ENCODE measurements around the gene CSF3R.

DNA sequence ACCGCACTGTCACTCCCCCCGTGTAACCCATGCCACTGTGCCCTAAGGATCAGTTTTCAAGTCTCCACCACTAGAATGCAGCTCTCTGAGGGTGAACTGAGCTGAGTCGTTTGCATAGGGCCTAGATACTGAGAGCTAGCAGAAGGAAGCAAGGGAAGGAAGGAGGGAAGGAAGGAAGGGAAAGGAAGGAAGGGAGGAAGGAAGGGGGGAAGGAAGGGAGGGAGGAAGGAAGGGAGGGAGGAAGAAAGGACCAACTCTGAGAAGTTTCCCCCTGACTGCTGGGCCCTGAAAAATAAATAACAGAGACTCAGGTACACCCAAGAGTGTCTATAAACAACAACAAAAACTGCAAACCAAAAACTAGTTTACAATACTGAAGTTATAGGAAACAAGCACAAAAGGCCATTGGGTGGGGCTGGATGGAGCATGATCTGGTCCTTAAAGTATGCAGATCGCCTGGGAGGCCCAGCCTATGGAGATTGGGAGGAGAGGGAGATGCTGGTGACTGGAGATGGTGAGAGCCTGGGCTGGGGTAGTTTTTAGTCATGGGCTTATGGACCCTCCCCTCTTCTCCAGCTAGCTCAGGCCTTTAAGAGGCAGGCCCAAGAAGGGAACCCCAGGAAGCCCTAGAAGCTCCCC, 16.9 kb downstream of the CSF3R start:
- TF ChIP-seq POLR2A (IDR thresholded peaks at IDR 0.05; ENCODE audit: low read depth) (no peak), EP300 (IDR thresholded peaks at IDR 0.05) (no peak)
- TF ChIP-seq, protein P1, sequence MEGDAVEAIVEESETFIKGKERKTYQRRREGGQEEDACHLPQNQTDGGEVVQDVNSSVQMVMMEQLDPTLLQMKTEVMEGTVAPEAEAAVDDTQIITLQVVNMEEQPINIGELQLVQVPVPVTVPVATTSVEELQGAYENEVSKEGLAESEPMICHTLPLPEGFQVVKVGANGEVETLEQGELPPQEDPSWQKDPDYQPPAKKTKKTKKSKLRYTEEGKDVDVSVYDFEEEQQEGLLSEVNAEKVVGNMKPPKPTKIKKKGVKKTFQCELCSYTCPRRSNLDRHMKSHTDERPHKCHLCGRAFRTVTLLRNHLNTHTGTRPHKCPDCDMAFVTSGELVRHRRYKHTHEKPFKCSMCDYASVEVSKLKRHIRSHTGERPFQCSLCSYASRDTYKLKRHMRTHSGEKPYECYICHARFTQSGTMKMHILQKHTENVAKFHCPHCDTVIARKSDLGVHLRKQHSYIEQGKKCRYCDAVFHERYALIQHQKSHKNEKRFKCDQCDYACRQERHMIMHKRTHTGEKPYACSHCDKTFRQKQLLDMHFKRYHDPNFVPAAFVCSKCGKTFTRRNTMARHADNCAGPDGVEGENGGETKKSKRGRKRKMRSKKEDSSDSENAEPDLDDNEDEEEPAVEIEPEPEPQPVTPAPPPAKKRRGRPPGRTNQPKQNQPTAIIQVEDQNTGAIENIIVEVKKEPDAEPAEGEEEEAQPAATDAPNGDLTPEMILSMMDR (IDR thresholded peaks at IDR 0.05): no peak
